HG03571 (cell line): ENCODE results near the gene FBXL4.

Source experiments
- ATAC-seq: cut with Tn5 transposase; IDR thresholded peaks from one replicate; pipeline ENCODE4 v1.9.1; 2021; ENCODE audit not compliant: unreplicated experiment

Gene FBXL4

DNA sequence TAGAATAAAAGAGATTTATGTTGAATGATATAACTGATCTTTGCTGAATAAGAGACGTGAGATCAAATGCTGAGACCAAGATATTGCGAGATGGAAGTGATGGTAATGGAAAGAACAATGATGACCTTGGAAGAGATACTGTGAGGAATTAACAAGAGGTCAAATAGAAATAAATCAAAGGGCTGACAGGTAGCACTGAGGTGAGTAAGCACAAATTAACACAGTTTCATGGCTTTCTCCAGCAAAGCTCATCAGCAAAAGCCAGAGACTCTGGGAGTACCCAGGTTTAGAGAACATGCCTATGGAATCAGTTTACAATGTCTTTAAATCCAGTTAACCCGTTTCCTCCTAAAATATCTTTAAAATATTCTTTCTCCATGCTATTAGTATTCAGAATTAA is 60.1 kb downstream of the FBXL4 start:
- ATAC-seq: no peak

DNA sequence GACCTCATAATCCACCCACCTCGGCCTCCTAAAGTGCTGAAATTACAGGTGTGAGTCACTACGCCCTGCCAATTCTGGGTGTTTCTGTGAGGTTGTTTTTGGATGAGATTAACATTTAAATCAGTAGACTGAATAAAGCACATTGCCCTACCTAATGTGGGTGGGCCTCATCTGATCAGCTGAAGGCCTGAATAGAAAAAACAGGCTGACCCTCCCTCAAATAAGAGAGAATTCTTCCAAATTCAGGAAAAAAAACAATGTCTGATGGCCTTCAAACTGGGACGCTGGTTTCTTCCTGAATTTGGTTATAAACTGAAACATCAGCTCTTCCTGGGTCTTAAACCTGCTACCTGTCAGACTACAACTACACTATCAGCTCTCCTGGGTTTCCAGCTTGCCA is 62.4 kb downstream of the FBXL4 start:
- no peak for ATAC-seq

DNA sequence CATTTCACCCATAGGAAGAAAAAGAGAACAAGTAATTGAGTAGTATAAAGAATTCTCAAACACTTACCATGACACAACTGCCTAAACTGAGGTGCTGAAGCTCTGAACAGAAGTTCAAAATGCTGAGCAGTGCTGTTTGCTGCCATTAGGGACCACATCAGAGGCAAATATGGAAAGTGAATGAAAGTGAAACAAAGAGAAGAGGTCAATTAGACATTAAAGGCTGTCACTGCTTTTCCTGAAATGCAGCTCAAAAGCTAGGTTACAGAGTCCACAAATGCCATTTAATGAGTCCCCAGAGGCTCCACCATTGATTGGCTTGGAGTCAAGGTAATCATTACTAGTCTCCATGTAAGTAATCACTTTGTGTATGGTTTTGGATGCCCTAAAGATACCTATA is 67.3 kb downstream of the FBXL4 start:
- ATAC-seq: peak; percentile 80

DNA sequence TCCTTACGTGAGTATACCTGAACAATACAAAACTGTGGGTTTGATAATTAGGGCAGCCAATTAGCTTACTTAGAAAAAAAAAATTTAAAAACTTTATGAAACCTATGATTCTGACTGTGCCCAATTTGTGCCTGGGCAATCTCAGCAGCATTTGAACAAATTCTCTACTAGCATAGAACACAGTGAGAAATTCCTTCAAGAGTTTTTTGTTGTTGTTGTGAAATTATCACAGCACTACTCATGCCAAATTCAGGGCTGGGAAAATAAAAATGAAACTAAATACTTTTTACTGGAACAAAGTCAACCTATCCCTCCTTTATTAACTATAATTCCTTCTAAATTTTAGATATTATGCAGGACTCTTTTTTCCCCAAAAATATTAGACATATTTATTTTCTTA is 70.5 kb downstream of the FBXL4 start:
- ATAC-seq: no peak

DNA sequence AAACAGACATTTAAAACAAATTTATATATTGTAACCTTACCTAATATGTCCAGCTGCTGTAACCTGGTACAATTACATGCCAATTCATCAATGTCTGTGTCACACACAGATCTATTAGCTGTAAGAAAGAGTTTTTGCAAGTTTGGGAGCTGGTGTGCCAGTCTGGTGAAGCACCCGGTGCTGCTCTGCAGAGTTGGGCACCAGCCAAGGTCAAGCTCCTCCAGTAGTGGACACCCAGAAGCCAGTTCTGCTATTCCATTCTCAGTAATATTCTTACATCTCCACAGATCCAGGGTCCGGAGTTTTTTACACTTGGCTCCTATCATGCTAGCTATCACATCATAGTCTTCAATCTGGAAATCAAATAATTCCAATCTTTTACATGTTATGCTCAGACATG is 72.4 kb downstream of the FBXL4 start:
- ATAC-seq: no peak

DNA sequence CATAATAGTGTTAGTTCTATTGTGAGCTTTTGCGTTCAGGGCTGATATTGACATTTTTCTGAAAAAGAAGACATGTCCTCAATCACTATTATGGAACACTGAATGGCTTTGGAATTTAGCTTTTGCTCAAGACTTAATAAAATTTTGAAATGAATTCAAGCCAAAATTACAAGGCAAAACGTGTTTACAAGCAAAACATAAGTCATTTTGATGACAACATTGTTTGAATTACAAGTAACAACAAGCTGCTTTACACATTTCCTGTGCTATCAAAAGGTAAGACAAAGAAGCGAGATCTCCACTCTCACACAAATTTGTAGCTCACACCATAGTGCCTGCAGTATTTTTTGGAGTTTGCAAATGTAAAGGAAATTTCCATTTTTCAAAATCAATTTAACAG is 75.9 kb downstream of the FBXL4 start:
- ATAC-seq: no peak

DNA sequence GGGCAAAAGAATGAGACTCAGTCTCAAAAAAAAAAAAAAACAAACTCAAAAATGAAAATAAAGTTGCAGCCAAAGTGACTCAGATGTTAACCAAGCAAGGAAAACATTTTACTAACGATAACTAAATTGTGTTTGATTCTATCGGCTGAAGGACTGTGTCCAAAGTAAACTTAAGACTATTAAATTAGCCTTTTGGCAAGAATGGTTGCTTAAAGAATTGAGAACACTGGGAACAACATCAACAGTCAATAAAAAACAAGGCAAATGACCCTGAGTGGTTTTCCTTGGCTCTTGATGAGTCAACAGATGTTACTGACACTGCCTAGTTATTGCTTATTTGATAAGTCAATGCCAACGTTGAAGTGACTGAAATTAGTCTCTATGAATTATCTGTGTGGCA is 76.7 kb downstream of the FBXL4 start:
- no peak for ATAC-seq

DNA sequence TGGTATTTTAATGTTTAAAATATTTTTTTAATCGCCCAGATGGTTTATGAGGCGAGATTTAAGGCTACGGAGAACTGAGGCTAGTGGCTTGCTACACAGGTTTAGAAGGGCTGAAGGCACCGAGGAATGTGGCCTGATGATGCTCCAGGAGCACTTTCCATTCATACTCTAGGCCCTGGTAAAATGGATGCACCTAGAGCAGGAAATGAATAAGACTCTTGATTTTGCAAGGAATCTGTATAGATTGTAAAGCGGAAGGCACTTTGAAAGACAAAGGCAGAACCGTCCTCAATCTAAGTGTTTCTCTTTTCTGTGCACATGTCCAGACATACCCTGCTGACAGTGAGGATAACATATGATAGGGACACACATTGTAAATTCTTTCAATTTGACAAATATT is 83.2 kb downstream of the FBXL4 start:
- ATAC-seq: no peak

DNA sequence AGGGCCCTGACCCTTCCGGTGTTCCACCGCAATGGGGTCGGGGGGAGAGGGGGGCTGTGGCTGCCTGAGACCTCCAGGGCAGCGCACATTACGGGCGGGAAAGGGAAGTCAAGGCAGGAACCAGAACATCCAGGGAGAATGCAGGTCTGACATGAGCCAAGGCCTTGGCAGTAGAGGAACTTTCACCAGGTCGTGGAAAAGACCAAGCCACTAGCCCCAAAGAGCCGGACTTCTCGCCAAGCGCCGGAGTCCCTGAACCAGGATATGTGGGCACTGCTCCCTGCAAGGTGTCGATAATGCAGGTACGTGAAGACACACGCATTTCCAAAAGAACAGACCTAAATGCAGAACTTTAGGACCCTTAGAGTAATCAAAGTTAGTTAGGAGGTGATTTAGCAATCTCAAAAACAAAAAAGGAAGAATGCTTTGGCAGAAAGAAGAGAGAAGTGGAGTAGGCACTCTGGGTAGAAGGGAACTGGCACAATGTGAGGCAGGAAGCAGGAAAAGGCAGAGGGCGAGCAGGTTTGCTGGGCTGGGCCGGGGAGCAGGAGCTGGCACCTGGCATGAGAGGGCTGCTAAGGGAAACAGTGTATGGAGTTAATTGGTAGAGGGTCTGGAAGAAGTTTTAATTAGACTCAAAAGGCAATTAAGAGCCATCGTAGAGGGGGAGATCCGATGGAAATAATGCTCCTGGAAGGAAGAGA is 99.1 kb downstream of the FBXL4 start:
- ATAC-seq: no peak

DNA sequence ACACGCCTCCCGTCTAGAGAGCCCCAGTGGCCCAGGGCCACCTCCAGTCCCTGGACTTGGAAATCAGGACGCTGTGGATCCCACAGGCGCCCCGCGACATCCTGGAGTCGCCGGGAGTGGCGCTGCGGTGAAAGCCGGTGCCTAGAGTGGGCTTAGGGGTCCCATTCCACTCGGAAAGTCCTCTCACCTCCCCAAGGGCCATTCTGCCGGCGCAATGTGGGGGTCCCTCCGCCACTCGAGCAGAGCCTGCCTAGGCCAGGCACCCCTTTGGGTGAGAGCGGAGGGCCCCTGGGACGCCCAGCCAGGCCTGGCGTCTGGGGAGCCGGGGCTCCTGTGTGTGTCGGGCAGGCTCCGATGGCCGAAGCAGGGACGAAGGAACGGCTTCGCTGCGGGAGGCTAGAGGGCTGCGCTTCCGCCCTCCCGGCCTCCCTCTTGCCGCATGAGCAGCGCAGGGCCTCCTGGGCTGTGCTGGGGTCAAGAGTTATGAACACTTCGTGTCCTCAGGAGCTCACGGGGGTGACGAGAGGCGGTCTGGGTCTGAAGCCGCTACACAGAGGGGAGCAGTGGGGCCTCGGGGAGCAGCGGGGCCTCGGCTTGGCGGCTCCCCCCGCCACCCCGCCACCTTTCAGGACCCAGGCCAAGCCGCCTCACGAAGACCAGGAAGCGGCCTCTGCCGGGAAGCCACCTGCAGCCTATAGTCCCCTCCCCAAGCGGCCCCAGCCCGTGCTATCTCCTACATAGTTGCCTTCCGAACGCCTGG is 99.8 kb downstream of the FBXL4 start:
- peak; percentile 46 for ATAC-seq

DNA sequence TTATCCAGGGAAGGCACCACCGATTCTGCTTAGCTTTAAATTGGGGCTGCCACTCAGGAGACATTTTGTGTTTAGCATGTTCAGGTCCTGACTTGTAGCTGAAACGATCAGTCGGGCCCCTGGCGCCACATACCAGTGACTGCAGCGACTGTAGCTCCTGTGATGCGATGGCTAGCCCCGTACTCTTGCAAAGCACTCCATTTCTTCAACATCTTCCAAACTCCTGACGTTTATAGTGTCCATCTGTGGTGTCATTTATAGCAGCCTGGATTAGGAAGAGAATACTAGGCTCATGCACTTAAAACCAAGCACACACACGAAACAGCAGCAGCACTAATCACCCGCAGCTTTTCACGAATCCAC is 100.3 kb downstream of the FBXL4 start:
- no peak for ATAC-seq

DNA sequence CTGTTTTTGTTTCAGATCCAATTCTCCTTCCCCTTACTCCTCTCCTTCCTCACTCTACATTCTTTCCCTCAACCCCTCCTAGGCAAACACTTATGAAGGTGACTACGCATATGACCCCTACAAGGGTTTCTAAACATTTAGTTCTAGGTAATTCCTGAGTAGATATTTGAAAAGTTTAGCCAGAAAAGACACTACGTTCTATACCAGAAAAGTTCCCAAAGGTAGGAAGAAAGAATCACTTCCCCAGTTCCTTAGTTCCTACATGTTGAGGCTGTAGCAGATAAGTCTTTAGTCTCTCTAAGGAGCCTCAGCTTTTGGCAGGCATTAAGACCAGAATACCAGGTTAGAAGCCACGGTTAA is 101.7 kb downstream of the FBXL4 start:
- no peak for ATAC-seq

DNA sequence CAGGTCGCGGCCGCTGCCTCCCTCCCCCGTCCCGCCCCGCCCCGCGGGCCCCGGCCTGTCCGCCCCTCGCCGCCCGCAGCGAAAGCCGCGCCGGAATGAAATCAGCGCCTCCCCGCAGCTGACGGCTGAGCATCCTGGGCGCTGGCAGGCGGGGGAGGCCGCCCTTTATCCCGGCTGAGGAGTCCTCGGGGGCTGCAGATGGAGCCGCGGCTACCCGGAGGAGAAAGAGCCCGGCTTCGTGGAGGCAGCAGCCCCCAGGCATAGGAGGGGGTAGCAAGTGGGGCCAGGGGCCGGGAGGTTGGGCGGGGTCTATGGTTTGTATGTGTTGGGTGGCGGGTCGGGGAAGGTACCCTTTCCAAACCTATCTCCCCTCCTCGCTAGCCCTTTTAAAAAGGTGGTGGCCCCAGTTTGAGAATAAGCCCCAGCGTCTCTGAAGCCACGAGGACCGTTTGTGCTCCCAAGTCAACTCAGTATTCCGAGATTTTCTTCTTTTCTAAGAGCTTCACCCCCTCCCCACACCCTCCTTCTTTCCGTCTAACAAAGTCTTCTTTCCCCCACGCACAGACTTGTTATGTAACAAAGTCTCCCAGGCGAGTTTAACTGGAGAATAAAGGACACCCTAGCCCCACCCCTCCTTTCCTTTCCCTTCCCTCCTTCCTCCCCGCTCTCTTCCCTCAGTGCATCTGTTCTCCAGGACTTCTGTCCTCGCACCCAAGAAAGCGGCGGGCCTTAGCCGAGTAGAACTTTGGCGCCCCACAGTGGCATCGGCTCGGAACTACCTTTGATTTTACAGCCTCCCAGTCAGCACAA is 102.3 kb downstream of the FBXL4 start:
- peak; percentile 45 for ATAC-seq

DNA sequence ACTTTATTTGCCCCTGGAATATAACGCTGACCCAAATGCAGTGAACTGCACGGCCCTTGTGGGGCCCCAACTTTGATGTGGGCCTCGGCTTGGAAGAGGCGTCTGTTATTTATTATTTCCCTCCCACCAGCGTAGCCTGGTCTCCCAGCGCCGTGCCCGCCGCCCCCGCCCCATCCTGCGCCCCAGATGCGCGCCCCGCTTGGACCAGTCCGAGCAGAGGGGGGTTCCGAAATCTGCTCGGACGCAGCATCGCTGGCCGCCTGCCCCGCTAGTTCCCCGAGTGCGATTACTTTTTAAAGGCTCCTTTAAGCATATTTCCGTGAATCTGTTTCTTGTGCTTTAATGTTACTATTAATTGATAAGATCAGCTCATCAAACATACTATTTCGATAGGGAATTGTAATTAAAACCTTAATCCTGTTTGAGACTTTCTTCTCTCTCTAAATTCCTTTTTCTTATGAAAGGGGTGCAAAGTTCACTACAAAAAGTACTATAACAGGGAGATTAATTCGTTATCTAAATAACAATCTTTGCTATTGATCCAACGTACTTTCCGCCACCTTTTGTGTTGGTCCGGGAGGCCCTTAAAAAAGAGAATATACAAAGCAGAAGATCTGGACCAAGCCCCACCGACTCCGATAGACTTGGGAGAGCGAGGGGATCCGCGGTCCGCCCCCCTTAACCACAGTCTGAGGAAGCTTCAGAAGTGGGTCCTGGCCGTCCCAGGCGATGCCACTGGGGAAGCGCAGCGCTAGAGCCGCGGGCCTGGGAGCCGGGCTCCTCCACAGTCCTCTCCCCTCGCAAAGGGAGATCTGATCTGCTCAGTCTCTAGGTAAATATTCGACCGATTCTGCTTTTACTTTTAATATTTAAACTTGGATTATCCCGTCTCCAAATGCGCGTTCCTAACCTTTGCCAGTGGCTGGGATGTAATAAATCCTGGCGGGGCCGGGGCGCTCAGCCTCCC is 103.2 kb downstream of the FBXL4 start:
- ATAC-seq: no peak

DNA sequence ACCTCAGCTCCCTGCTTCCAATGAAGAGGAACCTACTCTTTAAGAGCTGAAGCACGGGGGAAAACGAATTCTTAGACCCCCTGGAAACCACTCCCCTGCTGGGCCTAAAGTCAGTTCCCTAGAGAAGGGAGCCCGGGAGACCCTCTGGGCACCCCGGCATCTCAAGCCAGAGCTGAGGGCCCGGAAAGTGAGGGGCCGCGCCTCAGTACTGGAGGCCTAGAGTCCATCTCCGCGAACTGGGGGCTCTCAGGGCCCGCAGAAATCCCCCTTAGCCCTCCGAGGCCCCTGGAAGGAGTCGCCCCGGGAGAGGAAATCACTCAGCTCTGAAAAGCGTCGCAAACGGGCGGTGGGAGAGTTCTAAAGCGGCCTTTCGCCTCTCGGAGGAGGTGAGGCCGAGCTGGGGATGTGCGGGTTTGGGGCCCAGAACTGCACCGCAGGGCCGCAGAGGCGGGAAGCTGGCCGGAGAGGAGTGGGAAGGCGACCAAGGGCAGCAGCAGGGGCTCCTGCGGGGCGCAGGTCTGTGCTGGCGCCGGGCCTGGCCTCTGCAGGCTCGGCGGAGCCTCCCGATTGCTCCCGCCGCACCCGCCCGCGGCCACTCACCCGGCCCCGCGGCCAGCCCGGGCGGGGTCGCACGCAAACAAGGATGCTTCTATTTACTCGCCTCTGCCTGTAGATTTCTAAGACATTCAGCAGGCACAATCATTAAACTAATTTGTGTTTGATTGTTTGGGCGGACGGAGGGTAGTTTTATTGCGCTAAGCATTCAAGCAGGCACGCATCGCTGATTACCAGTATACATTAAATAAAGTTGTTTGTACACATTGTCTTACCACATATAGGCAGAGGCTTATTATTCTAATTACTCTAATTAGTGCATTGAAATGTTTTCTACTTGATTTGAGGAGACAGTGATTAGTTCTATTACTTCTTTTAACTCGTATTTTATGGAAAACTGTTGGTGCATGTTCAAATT is 104.2 kb downstream of the FBXL4 start:
- no peak for ATAC-seq

DNA sequence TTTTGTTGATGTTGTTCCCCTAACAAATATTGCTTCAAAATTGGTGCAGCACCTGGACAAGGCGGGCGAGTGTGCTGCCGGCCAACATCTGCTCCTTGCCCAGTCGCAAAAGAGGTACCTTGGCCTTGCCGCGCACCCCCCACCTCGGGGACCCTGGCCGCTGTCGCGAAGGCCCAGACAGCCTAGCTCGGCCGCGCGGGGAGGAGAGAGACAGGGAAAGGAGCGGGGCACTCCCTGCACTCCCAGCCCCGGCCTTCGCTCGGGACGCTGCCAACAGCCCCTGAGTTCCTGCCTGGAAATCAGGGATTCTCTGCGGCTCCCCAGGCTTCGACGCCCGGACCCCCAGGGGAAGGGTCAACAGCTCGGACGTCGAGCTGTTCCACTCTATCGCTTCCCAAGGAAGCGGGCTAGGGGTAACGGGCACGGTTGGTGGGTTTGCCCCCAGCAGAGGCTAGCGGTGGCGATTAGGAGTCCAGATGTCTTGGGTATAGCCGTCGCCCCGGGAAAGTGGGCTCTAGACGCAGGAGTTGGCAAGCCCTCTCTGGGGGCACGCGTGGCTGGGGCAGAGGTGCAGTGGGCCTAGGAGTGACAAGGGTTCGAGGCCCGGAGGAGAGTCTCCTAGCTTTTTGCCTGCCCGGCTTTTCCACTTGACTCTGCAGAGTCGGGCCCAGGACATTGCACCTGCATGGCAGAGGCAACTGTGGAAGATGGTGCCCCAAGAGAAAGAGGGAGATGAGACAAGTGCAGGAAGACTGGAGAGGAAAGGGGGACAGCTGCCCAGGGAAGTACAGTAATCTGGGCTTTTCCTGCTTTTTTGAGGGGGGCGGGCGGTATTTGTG is 105.2 kb downstream of the FBXL4 start:
- ATAC-seq: no peak

DNA sequence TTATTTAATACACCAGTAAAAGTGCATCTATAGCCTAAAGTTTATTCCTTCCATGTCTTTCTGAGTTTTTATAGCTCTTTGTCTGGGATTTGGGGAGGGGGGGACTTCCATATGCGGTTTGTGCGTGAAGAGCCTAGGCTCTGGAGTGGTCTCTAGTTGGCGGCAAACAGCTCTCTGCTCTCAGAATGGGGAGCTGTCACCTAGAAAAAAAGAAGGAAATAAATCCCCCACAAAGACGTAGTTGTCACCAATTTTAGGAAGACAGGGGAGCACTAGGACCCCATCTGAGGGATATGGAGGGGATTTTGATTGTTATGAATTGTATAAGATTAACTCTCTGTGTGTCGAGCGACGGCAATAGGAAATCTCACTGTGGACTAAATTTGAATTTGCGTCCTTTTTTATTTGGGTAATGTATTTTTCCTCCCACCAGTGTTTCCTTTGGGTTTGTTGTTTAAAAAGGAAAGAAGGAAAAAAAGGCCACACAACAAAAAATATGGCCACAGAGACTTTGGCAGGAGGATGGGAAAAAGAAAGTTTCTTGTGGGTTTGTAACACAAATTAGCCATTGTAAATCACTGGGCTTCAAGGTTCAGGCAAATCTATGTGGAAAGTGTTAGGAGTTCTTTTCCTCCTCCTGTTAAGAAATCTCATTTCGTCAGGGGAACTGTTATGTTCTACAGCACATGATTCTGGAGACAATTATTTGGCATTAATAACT is 106.0 kb downstream of the FBXL4 start:
- ATAC-seq: no peak

DNA sequence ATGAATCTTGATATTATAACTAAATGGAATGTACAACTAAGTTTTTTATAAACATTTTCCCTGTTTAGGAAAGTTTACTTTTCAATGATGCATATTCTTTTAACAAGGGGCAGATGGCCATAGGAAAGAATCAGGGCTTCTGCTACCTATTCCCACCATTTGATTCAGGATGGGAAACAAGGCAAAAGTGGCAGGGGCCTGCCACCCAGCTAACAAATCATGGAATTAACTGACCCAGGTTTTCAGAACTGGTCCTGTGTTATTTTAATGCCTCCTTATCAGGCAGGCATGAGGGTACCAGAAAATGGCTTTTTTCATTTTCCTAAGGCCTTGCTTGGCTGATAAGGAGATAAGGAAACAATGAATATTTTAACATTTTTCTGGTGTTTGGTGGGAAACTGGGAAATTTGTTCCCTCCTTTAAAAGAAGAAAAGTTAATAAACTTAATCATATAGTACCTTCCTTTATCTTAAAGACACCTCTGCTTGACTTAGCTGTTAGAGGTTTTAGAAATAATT is 106.7 kb downstream of the FBXL4 start:
- no peak for ATAC-seq
